H4 (cell line): ENCODE results near the gene PPP1R12A. TPM values are rescaled to one million over a fixed set of nuclear protein-coding genes. Genes with fewer than 3 reads are reported as not detected.

Experiments used
- DNase-seq: peaks from one replicate; pipeline ENCODE4 v3.0.0-alpha.2; 2015; ENCODE audit warnings: low spot score
- total RNA-seq: library from RNA; depleted of rRNA; stranded (reverse); fragments of >200 nt; shearing (Covaris generic); gene quantifications from 2 replicates; pipeline ENCODE4 v1.2.3, GENCODE V29; 2014; rRNA removed

Gene PPP1R12A
- total RNA-seq, 1 experiment from 2014 or later: 41.8 TPM

GRCh38 chr12:79766705-79767464, 168.0 kb downstream of the PPP1R12A start:
- DNase-seq: no peak

DNA sequence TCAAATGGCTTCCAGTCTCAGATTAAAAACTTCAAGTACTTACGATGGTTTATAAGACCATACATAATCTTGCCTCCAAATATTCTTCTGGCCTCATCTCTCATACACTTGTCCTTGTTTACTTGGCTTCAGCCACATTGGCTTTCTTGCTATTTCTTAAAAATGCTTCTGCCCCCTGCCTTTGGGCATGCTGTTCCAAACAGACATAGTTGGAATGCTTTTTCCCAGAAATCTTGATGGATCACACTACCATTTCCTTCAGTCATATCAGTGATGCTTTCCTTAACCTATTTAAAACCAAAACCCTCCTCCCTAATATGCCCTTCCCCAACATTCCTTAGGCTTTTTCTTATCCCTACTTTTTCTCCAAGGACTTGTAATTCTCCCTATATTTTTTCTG, 169.7 kb downstream of the PPP1R12A start:
- no peak for DNase-seq

DNA sequence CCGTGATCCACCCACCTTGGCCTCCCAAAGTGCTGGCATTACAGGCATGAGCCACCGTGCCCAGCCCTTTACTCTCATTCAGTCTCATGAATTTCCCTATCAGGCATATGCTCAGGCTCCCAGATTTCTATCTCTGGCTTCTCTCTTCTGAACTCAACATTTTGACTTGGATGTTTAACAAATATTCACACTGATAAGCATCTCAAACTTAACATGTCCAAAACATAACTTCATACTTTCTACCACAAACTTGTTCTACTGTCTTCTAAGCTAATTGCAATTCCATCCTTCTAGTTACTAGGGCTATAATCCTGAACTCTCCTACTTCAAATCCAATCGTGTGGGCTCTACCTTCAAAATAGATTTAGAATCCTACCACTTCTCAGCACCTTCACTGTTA, 170.3 kb downstream of the PPP1R12A start:
- no peak for DNase-seq

- DNase-seq: no peak
Measured at GRCh38 chr12:79763766-79764452, 171.0 kb downstream of the PPP1R12A start.

DNA sequence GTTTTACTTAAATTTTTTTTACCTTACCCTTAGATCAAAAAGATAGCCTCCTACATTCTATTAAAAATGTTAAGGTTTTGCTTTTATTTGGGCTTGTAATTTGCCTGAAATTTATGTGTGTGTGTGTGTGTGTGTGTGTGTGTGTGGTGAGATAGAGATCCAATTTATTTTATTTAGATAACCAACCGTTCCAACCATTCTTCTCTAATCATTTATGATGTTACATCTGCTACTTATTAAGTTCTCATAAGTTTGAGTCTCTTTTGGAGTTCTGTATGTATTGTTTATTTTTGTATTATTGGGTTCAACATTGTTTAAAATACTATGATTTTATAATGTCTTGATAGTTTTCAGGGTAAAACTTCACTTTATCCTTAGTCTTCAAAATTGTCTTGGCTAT, 173.6 kb downstream of the PPP1R12A start:
- no peak for DNase-seq

- no peak for DNase-seq
Measured at GRCh38 chr12:79747274-79747673, 187.6 kb downstream of the PPP1R12A start.

GRCh38 chr12:79737875-79738718, 196.8 kb downstream of the PPP1R12A start:
- peak; percentile 53 for DNase-seq

- no peak for DNase-seq
Measured at GRCh38 chr12:79732638-79733037, 202.3 kb downstream of the PPP1R12A start.

DNA sequence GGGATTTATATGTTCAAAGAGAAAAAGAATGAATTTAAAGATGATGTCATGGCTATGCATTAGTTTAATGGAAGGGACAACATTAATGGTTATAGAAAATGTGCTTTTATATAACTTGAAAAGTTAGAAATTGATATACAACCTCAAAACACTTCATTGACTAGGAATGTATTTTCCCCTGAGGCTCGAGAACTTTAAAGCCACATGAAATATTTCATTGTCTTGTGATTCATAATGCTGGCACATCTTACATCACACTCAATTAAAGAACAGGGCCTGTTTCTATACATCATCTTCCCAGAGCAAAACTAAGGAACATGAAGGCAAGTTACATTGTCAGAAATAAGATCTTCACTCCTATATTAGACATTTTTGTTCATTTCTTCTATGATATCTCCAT, 208.9 kb downstream of the PPP1R12A start:
- no peak for DNase-seq

Other genes with a start within 250 kb of the PPP1R12A start
- gene PAWR, start 244.1 kb downstream of the PPP1R12A start, total RNA-seq: 18.6 and 25.5 TPM in 2 replicates
- 0.02 and 0.17 TPM in 2 replicates for gene OTOGL, start 164.4 kb upstream of the PPP1R12A start, total RNA-seq